GM21619 (cell line): Measurements from ENCODE around the gene RFTN2.
"Not testable (repeated sequence)": the region's sequence is repeated elsewhere in the genome, so short reads cannot be mapped to it uniquely, and the experiment has no call there.

Experiments used
- ATAC-seq: cut with Tn5 transposase; IDR thresholded peaks from one replicate; pipeline ENCODE4 v1.9.1; 2021; ENCODE audit not compliant: unreplicated experiment

The RFTN2 gene, protein sequence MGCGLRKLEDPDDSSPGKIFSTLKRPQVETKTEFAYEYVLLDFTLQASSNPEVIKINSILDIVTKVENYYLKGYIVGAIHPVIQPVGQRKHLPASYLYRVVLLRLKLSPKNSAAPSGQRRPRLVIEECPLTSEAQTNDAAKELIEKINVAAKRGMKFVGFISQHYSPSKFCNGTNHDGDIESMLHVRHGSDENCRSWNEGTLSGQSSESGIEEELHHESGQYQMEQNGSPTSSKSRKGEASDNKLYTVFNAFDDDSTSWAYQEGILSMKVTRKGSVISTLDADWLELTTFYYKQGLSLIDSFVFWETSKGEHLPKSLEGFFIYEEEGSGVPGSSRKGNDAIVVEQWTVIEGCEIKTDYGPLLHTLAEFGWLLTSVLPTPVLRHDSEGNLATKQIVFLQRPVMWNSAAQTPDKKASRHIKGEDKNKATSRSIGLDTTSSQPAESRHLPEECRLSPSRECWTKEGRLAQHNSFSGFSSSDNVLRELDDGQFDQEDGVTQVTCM

DNA sequence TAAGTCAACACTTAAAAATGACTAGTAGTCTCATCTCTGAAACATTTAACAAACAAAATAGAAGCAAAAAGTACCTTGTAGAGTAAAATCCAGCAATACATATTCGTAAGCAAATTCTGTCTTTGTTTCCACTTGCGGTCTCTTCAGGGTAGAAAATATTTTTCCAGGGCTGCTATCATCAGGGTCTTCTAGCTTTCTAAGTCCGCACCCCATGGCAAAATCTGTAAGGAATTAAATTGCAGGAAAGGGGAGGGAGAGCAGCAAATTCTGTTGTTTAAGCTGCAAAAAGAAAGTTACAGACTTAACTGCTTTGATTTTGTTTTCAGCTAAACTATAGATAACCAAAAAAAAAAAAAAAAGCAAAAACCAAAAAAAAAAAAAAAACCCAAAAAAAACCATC is at the start of gene RFTN2:
TSS of gene RFTN2 (minus strand) at position 342 of the 400 bp plus-strand sequence. CDS start at position 213, 129 bp downstream.
- ATAC-seq, result no peak

DNA sequence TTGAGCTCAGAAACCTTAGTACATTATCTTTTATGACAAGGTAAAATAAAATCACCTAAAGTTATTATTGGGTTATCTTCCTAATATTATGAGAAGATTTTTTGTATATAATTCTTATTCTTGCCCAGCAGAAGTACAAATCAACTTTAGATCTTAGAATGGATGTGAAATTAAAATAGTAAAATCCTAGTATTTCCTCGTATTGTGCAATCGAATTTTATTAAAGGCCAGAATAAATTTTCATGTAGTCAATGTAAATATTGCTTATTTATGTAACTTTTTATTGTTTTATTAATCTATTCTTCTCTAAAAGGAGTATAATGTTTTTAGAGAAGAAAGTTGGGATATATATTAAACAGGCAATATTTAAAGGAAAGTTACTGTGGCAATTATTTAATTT is 42.5 kb upstream of the RFTN2 start:
- no peak for ATAC-seq

DNA sequence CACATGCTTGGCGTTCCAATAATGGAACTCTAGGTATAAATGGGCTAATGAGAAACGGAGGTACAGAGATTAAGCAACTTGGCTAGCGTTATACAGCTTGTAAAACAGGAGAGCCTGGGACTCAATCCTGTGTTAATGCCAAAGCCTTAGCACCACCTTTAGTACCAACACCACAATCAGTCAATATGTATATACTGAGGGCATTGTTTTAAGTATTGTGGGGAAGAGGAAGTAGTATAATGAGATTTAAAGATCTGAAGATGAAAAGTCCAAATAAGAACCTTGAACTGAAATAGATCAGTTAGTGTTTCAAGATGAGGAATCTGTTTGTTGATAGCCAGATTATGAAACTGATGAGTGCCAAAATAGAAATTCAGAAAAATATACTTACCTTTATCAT is 37.9 kb upstream of the RFTN2 start:
- ATAC-seq, result no peak

DNA sequence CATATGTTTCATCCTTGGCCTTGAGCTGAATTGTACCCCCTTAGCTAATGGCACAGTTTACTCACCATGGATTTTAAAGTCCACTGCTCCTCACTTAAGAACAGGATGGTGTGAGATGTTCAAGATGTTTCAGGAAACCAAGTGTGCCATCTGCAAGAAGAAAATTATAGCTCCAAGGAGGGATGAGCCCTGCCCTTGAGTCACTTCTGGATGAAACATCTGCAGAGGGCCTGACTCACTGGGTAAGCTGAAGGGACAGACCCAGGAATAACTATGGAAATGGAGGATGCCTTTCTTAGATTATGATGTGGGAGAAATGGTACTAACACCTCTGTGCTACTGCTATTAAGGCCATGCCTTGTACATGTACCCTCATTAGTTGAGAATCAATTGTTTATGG is 36.2 kb upstream of the RFTN2 start:
- ATAC-seq, result no peak

DNA sequence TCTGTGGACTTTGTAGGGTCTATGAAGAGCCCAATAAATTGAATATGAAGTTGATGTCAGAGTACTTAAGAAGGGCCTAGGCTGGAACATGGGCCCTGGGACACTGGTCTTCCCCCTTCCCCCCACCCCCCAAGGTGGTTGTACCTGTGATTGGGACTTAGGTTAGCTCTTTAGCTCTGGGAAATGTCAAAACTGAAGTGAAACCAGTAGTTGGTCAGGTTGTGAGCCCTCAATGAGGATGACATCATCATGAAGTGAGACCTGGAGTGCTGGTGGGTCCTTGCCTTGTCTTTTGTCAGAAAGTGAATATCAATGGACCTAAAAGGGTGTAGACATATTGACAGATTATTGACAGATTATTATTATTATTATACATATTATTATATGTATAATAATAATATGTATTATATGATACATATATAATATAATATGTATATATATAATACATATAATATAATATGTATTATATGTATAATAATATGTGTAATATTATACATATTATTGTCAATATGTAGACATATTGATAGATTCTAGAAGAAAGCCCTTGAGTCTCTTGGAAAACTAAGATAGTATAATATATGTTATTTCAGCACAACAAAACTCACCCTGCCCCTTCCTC is 35.1 kb upstream of the RFTN2 start:
- ATAC-seq, result peak; percentile 73

DNA sequence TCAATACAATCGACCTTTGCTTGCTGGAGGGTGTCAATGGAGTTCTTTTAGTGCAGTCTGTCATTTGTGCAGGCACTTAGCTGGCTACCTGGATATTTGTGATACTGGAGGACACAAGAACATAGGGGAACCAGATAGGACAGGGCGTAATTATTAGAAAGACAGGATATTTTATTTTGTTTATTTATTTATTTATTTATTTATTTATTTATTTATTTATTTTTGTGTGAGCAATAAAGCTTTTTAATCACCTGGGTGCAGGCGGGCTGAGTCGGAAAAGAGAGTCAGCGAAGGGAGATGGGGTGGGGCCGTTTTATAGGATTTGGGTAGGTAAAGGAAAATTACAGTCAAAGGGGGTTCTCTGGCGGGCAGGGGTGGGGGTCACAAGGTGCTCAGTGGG is 33.8 kb upstream of the RFTN2 start:
- not testable (repeated sequence) for ATAC-seq

DNA sequence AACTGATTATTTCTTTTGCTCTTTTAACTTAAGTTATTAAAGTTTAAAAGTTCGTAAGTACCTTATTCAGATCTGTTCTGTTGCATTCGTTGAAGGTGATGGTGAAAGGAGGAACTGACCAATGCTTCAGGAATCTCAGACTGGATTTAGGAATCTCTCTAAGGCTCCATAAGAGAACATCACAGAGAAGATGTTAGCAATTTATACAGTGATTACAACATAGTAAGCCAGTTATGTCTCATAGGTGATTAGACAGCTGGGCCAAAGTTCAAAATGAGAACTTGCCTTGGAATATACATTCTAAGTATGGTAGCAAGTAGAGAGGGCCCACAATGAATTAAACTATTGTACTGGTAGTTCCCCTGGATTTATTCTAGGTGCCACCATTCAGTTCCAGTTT is 32.9 kb upstream of the RFTN2 start:
- no peak for ATAC-seq

DNA sequence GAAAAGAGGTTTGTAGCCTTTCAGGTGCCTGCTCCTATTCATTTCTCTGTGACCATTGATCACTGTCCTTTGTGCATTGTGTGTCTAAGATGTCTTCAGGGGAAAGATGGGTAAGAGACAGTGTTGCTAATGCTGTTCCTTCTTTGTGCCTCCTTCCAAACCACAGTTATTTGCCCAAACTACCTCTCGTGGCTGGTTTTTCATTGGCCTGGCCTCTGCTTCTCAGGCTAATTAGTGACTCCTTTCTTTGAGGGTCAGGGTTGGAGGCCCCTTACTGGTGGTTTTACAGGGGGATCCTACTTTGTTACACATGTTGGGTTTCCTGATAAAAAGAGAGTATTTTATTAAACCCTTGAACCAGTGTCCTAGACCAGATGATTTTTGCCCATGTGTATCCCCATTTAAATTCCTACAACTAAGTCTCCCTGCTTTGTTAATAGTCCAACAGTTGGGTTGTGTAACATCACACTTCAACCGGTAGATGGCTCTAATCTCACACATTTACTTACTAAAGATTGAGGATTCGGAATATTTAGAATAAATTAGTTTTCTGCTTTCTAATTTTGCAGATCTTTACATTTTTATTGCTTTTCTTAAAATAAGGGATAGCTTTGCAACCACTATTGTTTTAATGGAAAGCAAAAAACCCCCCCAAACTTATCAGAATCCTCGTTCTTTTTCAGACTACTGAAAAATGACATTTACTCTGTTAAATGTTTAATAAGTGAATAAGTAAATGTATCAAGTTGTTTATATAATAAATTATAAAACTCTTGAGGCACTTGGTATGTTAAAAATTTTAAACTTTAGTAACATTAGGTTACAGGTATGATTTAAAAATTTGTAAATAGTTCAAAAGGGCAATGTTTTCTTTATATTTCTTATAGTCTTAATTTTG is 32.2 kb upstream of the RFTN2 start:
- ATAC-seq, result no peak

DNA sequence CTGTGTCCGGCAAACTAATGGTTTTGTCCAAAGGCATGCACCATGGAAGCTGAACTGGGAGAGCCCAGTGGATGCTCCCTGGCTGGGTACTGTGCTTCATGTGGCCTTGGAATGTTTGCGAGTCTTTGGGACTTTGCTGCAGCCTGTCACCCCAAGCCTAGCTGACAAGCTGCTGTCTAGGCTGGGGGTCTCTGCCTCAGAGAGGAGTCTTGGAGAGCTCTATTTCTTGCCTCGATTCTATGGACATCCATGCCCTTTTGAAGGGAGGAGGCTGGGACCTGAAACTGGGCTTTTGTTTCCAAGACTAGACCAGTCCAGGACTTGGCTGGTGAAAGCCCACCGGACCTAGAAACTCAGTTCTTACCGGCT is 31.4 kb upstream of the RFTN2 start:
- ATAC-seq, result no peak

DNA sequence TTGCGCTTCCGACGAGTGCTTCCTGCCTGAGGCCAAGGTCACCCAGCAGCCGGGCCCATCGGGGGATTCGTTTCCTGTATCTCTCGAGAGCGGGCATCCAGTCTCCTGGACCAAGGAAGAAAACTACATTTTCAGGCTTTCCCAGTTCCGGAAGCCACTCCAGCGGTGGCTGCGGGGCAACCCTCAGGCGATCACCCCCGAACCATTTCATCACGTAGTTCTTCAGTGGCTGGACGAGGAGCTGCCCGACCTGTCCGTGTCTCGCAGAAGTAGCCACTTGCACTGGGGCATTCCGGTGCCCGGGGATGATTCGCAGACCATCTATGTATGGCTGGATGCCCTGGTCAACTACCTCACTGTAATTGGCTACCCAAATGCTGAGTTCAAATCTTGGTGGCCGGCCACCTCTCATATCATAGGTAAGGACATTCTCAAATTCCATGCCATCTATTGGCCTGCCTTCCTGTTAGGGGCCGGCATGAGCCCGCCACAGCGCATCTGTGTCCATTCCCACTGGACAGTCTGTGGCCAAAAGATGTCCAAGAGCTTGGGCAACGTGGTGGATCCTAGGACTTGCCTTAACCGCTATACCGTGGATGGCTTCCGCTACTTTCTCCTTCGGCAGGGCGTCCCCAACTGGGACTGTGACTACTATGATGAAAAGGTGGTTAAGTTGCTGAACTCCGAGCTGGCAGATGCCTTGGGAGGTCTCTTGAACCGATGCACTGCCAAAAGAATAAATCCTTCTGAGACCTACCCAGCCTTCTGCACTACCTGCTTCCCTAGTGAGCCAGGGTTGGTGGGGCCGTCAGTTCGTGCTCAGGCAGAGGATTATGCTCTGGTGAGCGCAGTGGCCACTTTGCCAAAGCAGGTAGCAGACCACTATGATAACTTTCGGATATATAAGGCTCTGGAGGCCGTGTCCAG is 30.8 kb upstream of the RFTN2 start:
- ATAC-seq, result no peak

DNA sequence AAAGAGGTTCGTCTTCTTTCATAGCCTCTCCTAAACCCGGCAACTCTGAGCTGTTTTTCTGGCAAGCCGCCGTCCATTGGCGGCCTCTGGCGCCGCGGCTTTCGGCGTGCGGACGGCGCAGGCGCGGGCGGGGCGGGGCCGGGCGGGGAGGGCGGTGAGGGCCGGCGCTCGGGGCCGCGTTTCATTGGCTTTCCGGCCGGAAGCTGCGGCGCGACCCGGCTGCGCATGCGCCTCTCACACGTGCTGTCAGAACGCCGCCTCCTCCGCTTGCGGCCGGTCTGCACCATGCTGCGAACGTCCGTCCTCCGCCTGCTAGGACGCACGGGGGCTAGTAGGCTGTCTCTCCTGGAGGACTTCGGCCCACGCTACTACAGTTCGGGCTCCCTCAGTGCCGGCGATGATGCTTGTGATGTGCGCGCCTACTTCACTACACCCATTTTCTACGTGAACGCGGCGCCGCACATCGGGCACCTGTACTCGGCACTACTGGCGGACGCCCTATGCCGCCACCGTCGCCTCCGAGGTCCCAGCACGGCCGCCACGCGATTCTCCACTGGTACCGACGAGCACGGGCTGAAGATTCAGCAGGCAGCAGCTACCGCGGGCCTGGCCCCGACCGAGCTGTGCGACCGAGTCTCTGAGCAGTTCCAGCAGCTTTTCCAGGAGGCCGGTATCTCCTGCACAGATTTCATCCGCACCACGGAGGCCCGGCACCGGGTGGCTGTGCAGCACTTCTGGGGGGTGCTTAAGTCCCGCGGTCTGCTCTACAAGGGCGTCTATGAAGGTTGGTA is 29.9 kb upstream of the RFTN2 start, which contains the start of gene MARS2:
TSS of gene MARS2 (plus strand) at position 249 of the 791 bp plus-strand sequence. CDS start at position 286, 37 bp downstream.
- peak; percentile 75 for ATAC-seq

DNA sequence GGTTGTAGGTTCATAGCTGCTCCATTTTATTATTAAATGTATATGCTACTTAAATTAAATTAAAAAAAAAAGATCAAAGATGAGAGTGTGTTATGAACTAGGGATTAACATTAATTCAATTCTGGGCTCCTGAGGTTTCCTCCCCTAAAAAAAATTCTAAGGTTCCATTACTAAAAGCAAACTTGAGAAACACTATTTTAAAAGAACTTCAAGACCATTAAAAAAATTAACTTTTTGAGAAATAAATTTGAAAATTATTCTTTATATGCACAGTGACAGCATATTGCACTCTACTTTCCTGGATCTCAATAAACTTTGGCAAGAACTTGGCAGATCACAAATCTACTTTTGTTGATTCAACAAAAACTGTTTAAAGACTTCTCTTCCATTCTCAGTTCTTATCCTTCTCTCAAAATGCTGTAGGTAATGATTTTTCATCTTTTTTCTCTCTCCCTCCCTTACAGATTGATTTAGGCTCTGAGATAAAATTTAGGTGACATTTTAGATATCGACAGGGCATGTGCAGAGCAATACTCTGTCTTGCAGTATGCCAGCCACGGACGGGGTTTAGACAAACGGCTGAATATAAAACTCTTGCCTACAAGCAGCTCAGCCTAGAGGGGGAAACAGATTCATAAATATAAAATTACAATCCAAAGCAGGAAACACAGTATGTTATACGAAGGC is 29.2 kb upstream of the RFTN2 start:
- peak; percentile 35 for ATAC-seq

DNA sequence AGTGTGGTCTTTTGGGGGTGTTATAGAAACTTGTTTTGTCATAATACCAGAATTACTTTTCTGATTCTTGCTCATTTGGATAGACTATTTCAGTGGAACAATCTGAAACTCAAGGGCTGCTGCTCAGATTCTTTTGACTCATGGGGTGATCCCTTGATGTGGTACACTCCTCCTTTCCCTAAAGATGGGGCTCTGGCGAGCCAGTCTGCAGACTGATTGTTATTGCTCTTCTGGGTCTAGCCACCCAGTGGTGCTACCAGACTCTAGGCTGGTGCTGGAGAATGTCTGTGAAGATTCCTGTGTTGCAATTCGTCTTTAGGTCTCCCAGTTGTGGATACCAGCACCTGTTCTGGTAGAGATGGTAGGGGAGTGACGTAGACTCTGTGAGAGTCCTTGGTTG is 25.6 kb upstream of the RFTN2 start:
- no peak for ATAC-seq

DNA sequence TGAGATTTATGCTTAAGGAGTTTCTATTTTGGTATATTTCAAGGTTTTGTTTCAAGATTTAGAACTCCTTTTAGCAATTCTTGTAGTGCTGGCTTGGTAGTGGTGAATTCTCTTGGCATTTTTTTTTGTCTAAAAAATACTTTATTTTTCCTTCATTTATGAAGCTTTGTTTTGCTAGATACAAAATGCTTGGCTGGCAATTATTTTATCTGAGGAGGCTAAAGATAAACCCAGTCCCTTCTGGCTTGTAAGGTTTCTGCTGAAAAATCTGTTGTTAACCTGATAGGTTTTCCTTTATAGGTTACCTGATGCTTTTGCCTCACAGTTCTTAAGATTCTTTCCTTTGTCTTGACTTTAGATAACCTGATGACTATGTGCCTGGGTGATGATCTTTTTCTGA is 24.3 kb upstream of the RFTN2 start:
- not testable (repeated sequence) for ATAC-seq

DNA sequence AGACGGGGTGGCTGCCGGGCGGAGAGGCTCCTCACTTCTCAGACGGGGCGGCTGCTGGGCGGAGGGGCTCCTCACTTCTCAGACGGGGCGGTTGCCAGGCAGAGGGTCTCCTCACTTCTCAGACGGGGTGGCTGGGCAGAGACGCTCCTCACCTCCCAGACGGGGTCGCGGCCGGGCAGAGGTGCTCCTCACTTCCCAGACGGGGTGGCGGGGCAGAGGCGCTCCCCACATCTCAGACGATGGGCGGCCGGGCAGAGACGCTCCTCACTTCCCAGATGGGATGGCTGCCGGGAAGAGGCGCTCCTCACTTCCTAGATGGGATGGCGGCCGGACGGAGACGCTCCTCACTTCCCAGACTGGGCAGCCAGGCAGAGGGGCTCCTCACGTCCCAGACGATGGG is 21.2 kb upstream of the RFTN2 start:
- ATAC-seq, result not testable (repeated sequence)

DNA sequence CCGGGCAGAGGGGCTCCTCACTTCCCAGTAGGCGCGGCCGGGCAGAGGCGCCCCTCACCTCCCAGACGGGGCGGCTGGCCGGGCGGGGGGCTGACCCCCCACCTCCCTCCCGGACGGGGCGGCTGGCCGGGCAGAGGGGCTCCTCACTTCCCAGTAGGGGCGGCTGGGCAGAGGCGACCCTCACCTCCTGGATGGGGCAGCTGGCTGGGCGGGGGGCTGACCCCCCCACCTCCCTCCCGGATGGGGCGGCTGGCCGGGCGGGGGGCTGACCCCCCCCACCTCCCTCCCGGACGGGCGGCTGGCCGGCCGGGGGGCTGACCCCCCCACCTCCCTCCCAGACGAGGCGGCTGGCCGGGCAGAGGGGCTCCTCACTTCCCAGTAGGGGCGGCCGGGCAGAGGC is 20.6 kb upstream of the RFTN2 start:
- ATAC-seq, result not testable (repeated sequence)

DNA sequence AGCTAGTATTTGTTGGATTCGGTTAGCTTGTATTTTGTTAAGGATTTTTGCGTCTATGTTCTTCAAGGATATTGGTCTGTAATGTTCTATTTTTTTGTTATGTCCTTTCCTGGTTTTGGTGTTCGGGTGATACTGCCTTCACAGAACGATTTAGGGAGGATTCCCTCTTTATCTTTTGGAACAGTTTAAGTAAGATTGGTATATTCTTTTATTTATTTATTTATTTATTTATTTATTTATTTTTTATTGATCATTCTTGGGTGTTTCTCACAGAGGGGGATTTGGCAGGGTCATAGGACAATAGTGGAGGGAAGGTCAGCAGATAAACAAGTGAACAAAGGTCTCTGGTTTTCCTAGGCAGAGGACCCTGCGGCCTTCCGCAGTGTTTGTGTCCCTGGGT is 19.8 kb upstream of the RFTN2 start:
- not testable (repeated sequence) for ATAC-seq

DNA sequence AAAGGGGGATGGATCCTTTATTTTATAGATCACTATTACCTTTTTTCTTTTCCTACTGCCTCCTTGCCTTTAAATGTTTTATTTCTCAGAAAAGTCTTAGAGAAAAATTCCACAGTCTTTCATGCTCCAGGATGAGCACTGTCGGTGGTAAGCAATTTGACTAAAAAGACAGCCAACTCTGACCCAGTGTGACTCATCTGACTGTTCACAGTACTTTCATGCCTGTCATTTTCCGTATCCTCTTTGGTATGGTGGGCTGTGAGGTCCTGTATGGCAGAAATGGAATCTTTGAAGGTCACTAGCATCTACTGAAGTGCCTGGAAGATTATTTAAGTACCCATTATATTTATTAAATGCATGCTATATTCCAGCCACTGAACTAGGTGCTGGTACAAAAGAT is 2.1 kb upstream of the RFTN2 start:
- no peak for ATAC-seq

DNA sequence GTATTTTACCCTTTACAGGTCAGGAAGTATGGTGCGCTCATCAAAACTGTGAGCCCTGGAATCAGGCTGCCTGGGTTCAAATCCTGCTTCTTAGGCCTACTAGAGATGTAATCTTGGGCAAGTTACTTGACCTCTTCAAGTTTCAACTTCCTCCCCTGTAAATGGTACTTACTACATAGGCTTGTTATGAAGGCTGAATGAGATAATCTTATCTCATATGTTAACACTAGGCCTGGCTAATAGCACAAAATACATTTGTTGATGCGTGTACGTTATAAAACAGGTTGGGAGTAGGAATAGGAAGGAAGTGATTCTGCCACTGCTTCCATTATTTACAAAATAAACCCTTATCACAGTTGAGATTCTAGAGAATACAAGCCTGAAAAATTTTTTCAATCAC is 1.7 kb upstream of the RFTN2 start:
- ATAC-seq, result no peak
